CD4-positive, alpha-beta T cell treated with Interleukin-1 beta for 1 hour (primary cell): ENCODE data around the gene IFITM2.

Experiments used
- DNase-seq, 2 donors: peaks; one replicate each; pipeline ENCODE4 v3.0.0-alpha.2; 2020 to 2022

Gene IFITM2

GRCh38 chr11:307766-308708 lies at the start of gene IFITM2:
TSS of gene IFITM2 (plus strand) at chr11:307816. CDS start at chr11:308193, 377 bp downstream.
- peak; percentile 62 to 70 for DNase-seq

- no peak for DNase-seq
Observed at GRCh38 chr11:259413-259812, 48.2 kb upstream of the IFITM2 start.

DNA sequence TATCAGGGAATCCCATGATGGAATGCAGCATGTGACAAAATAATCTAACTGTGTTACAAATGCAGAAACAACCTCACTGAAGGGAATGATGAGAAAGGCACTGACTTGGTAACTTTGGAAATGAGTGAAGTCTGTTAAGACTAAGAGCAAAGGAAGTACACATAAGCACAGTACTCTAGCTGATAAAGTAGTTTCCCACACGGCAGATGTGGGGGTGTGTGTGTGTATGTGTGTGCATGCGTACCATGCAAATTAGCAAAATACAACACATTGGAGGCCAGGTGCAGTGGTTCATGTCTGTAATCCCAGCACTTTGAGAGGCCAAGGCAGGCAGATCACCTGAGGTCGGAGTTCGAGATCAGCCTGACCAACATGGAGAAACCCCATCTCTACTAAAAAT lies 46.0 kb upstream of the IFITM2 start:
- DNase-seq, result no peak

- peak in 1 of 2 donors; percentile 37 for DNase-seq
Observed at GRCh38 chr11:266676-267439, 40.8 kb upstream of the IFITM2 start.

- DNase-seq, result peak; percentile 57 to 75
Observed at GRCh38 chr11:267491-267994, 40.1 kb upstream of the IFITM2 start.

DNA sequence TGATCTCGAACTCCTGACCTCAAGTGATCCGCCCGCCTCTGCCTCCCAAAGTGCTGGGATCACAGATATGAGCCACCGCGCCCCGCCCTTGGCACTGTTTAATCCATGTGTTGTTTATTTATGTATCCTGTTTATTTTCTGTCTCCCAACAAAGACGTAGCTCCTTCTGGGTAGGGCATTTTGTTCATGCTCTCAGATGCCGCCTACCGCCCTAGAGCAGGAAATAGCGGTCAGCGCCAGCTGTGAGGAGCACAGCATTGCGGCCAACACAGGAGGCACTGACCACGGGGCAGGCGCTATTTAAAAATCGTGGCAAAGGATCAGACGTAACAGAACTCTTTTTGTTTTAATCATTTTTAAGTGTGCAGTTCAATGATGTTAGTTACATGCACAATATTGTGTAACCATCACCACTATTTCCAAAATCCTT lies 38.9 kb upstream of the IFITM2 start:
- peak; percentile 66 to 76 for DNase-seq

DNA sequence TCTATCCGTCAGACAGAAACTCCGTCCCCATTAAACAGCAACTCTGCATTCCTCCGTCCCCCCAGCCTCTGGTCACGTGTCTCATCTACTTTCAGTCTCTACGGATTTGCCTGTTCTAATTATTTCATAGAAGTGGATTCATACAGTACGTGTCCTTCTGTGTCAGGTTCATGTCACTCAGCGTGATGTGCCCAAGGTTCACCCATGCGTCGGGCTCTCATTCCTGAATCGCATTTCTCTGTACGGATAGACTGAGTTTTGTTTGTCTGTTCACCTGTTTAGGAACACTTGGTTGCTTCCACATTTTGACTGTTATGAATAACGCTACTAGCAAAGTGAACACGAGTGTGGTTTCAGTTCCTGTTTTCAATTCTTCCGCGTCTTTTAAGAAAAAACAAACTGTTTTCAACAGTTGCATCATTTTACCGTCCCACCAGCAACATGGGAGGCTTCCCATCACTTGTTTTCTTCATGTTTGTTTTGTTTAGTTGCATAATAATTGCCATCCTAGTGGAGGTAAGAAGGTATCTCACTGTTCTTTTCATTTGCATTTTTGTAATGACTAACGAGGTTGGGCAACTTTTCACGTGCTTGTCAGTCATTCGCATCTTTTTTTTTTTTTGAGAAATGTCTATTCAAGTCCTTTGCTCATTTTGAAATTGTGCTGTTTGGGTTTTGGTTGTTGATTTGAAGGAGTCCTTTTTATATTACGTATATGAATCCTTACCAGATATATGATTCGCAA lies 38.3 kb upstream of the IFITM2 start:
- DNase-seq, result peak; percentile 73 to 74

GRCh38 chr11:270451-271318 lies 36.9 kb upstream of the IFITM2 start:
- DNase-seq, result no peak

DNA sequence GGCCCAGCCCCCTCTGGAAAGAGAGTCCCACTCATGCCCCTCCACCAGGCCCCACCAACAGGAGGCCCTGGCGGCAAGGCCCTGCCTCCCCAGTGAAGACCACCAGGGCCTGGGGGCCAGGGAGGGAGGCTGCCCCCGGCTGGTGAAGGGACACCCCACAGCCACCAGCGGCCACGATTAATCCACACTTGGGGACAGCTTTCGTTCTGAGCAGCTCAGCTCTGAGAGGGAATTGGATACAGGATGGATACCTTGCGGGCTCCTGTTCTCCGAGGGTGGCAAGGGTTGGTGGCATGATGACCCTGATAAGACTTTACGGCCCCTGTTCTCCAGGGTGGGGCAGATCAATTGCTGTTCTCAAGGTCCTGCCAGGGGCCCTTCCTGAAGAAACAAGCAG lies 36.3 kb upstream of the IFITM2 start:
- no peak for DNase-seq

DNA sequence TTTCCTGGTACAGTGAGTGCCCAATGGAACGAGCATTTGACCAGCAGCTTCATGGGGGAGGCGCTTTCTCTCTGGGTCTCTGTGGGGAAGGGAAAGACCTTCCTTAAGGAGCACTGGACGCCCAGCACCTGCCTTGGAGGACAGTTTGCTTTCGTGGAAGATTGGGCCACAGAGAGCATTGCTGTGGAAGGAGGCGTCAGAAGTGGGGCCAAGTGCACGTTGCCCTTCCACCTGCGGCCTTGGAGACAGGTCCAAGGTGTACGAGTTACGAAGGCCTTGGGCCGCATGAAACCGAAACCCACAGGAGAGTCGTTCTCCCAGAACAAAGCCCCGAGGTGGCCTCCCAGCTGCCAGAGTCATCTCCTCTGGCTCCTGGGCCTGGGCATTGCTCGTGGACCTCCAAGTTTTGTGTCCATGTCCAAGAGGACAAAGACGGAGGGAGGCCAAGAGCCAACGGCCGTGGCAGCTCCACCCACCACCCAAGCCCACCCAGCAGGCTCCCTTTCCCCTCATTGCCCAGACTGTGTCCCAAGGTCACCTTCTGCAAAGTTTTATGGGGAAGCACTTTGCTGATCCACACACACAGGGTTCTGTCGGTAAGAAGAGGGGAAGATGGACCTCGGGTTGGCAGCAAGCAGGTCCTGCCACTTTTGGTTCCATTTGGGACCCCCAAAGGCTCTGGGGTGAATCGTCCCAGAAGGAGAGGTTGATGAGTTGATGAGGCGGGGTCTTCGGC lies 35.3 kb upstream of the IFITM2 start:
- no peak for DNase-seq

DNA sequence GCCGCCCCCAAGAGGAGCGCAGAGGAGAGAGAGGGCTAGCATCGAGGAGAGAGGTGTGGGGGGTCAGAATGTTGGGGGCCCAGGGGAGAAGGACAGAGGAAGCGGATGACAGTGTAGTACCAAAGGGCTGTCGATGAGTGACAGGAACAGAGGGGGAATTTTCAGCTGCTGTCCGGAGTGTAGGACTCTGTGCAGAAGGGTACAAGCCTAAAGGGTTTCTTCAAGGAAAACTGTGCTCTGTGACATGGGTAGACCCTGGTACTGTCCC lies 34.8 kb upstream of the IFITM2 start:
- DNase-seq, result no peak

DNA sequence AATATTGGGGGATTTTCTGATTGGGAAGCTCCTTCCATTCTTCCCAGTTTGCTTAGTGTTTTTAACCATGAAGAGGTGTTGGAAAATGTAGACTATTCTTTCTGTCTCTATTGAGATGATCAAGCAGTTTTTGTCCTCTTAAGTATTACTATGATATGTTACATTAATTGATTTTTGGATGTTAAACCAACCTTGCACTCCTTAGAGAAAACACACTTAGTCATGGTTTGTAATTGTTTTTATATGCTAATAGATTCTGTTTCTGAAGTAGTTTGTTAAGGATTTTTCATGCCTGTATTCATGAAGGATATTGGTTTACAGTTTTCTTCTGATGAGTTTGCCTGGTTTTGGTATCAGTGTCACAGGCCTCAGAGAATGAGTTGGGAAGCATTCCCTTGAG lies 31.4 kb upstream of the IFITM2 start:
- no peak for DNase-seq

GRCh38 chr11:278001-278951 lies 29.3 kb upstream of the IFITM2 start, which contains the start of gene NLRP6:
TSS of gene NLRP6 (plus strand) at chr11:278407. CDS start at chr11:278570, 163 bp downstream.
- DNase-seq, result no peak

- DNase-seq, result no peak
Observed at GRCh38 chr11:279040-279965, 28.3 kb upstream of the IFITM2 start.

GRCh38 chr11:279966-280705 lies 27.5 kb upstream of the IFITM2 start:
- peak; percentile 49 to 57 for DNase-seq

DNA sequence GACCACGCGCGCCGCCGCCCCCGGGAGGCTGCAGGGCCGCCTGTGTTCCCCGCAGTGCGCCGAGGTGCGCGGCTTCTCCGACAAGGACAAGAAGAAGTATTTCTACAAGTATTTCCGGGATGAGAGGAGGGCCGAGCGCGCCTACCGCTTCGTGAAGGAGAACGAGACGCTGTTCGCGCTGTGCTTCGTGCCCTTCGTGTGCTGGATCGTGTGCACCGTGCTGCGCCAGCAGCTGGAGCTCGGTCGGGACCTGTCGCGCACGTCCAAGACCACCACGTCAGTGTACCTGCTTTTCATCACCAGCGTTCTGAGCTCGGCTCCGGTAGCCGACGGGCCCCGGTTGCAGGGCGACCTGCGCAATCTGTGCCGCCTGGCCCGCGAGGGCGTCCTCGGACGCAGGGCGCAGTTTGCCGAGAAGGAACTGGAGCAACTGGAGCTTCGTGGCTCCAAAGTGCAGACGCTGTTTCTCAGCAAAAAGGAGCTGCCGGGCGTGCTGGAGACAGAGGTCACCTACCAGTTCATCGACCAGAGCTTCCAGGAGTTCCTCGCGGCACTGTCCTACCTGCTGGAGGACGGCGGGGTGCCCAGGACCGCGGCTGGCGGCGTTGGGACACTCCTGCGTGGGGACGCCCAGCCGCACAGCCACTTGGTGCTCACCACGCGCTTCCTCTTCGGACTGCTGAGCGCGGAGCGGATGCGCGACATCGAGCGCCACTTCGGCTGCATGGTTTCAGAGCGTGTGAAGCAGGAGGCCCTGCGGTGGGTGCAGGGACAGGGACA lies 26.7 kb upstream of the IFITM2 start:
- peak; percentile 37 to 50 for DNase-seq

- DNase-seq, result no peak
Observed at GRCh38 chr11:281486-282161, 26.0 kb upstream of the IFITM2 start.
